ENCODE results near the gene NPY4R. TPM values are rescaled to one million over a fixed set of nuclear protein-coding genes. Genes with fewer than 3 reads are reported as not detected.
"Not testable (repeated sequence)": the region's sequence is repeated elsewhere in the genome, so short reads cannot be mapped to it uniquely, and the experiment has no call there.

Gene NPY4R
- total RNA-seq, 1 experiment from 2014 or later, result 0.23 TPM

GRCh38 chr10:46497878-46498277 is 32.1 kb upstream of the NPY4R start:
- intact Hi-C loops (cut with micrococcal nuclease; ENCODE audit: unreplicated experiment); BruUV-seq (replicated peaks); H3K27me3 Mint-ChIP-seq (ENCODE audit: insufficient read depth, unreplicated experiment); H3K36me3 Mint-ChIP-seq (ENCODE audit: insufficient read depth, unreplicated experiment); H3K9me3 Mint-ChIP-seq (ENCODE audit: unreplicated experiment); H3K27ac Mint-ChIP-seq (ENCODE audit: unreplicated experiment); POLR2A ChIA-PET; H3K4me1 ChIP-seq; H3K27me3 ChIP-seq (replicated peaks; ENCODE audit: control insufficient read depth, insufficient read depth, low read length); H3K4me3 Mint-ChIP-seq (ENCODE audit: unreplicated experiment); H3K9me3 ChIP-seq; H3K36me3 ChIP-seq (ENCODE audit: control insufficient read depth, insufficient read depth, low read length); CTCF ChIA-PET; H3K4me3 ChIP-seq (ENCODE audit: low read depth, low read length); H3K4me1 Mint-ChIP-seq (ENCODE audit: low read depth, unreplicated experiment); DNase-seq: not testable (repeated sequence)

- H3K9me3 ChIP-seq; CTCF ChIA-PET; POLR2A ChIA-PET; H3K9me3 Mint-ChIP-seq (ENCODE audit: unreplicated experiment); H3K36me3 Mint-ChIP-seq (ENCODE audit: insufficient read depth, unreplicated experiment); H3K27me3 Mint-ChIP-seq (ENCODE audit: insufficient read depth, unreplicated experiment); H3K4me3 ChIP-seq (ENCODE audit: low read depth, low read length); H3K27me3 ChIP-seq (replicated peaks; ENCODE audit: control insufficient read depth, insufficient read depth, low read length); H3K4me1 ChIP-seq; H3K36me3 ChIP-seq (ENCODE audit: control insufficient read depth, insufficient read depth, low read length); H3K27ac Mint-ChIP-seq (ENCODE audit: unreplicated experiment); BruUV-seq (replicated peaks); H3K4me3 Mint-ChIP-seq (ENCODE audit: unreplicated experiment); H3K4me1 Mint-ChIP-seq (ENCODE audit: low read depth, unreplicated experiment); DNase-seq; intact Hi-C loops (cut with micrococcal nuclease; ENCODE audit: unreplicated experiment): not testable (repeated sequence)
Measured at GRCh38 chr10:46497401-46497800, 31.6 kb upstream of the NPY4R start.

GRCh38 chr10:46491364-46492114 is 25.8 kb upstream of the NPY4R start:
- H3K36me3 Mint-ChIP-seq (ENCODE audit: insufficient read depth, unreplicated experiment); H3K9me3 Mint-ChIP-seq (ENCODE audit: unreplicated experiment); H3K36me3 ChIP-seq (ENCODE audit: control insufficient read depth, insufficient read depth, low read length); H3K4me1 ChIP-seq; intact Hi-C loops (cut with micrococcal nuclease; ENCODE audit: unreplicated experiment); H3K4me3 ChIP-seq (ENCODE audit: low read depth, low read length); BruUV-seq (replicated peaks); DNase-seq; H3K4me1 Mint-ChIP-seq (ENCODE audit: low read depth, unreplicated experiment); H3K9me3 ChIP-seq; H3K27ac Mint-ChIP-seq (ENCODE audit: unreplicated experiment); H3K27me3 ChIP-seq (replicated peaks; ENCODE audit: control insufficient read depth, insufficient read depth, low read length); H3K27me3 Mint-ChIP-seq (ENCODE audit: insufficient read depth, unreplicated experiment); H3K4me3 Mint-ChIP-seq (ENCODE audit: unreplicated experiment); CTCF ChIA-PET; POLR2A ChIA-PET: not testable (repeated sequence)

- H3K36me3 Mint-ChIP-seq (ENCODE audit: insufficient read depth, unreplicated experiment); H3K27ac Mint-ChIP-seq (ENCODE audit: unreplicated experiment); DNase-seq; H3K4me3 Mint-ChIP-seq (ENCODE audit: unreplicated experiment); H3K4me3 ChIP-seq (ENCODE audit: low read depth, low read length); intact Hi-C loops (cut with micrococcal nuclease; ENCODE audit: unreplicated experiment); H3K4me1 ChIP-seq; H3K4me1 Mint-ChIP-seq (ENCODE audit: low read depth, unreplicated experiment); H3K36me3 ChIP-seq (ENCODE audit: control insufficient read depth, insufficient read depth, low read length); H3K9me3 ChIP-seq; H3K27me3 ChIP-seq (replicated peaks; ENCODE audit: control insufficient read depth, insufficient read depth, low read length); CTCF ChIA-PET; H3K9me3 Mint-ChIP-seq (ENCODE audit: unreplicated experiment); BruUV-seq (replicated peaks); H3K27me3 Mint-ChIP-seq (ENCODE audit: insufficient read depth, unreplicated experiment); POLR2A ChIA-PET: not testable (repeated sequence)
Measured at GRCh38 chr10:46490285-46490684, 24.5 kb upstream of the NPY4R start.

GRCh38 chr10:46486459-46486858 is 20.7 kb upstream of the NPY4R start:
- H3K27ac Mint-ChIP-seq (ENCODE audit: unreplicated experiment); POLR2A ChIA-PET; H3K4me3 Mint-ChIP-seq (ENCODE audit: unreplicated experiment); H3K36me3 Mint-ChIP-seq (ENCODE audit: insufficient read depth, unreplicated experiment); H3K4me3 ChIP-seq (ENCODE audit: low read depth, low read length); DNase-seq; H3K9me3 Mint-ChIP-seq (ENCODE audit: unreplicated experiment); H3K36me3 ChIP-seq (ENCODE audit: control insufficient read depth, insufficient read depth, low read length); H3K27me3 ChIP-seq (replicated peaks; ENCODE audit: control insufficient read depth, insufficient read depth, low read length); H3K4me1 Mint-ChIP-seq (ENCODE audit: low read depth, unreplicated experiment); intact Hi-C loops (cut with micrococcal nuclease; ENCODE audit: unreplicated experiment); H3K9me3 ChIP-seq; BruUV-seq (replicated peaks); CTCF ChIA-PET; H3K4me1 ChIP-seq; H3K27me3 Mint-ChIP-seq (ENCODE audit: insufficient read depth, unreplicated experiment): not testable (repeated sequence)

- H3K36me3 ChIP-seq (ENCODE audit: control insufficient read depth, insufficient read depth, low read length); H3K27ac Mint-ChIP-seq (ENCODE audit: unreplicated experiment); H3K4me1 Mint-ChIP-seq (ENCODE audit: low read depth, unreplicated experiment); CTCF ChIA-PET; BruUV-seq (replicated peaks); POLR2A ChIA-PET; H3K27me3 ChIP-seq (replicated peaks; ENCODE audit: control insufficient read depth, insufficient read depth, low read length); H3K9me3 ChIP-seq; intact Hi-C loops (cut with micrococcal nuclease; ENCODE audit: unreplicated experiment); H3K9me3 Mint-ChIP-seq (ENCODE audit: unreplicated experiment); H3K36me3 Mint-ChIP-seq (ENCODE audit: insufficient read depth, unreplicated experiment); H3K4me1 ChIP-seq; H3K4me3 Mint-ChIP-seq (ENCODE audit: unreplicated experiment); H3K4me3 ChIP-seq (ENCODE audit: low read depth, low read length); H3K27me3 Mint-ChIP-seq (ENCODE audit: insufficient read depth, unreplicated experiment): not testable (repeated sequence)
- DNase-seq, result peak in 1 of 2 experiments; percentile 50
Measured at GRCh38 chr10:46474746-46475320, 9.1 kb upstream of the NPY4R start.

GRCh38 chr10:46473758-46474157 is 8.0 kb upstream of the NPY4R start:
- H3K36me3 ChIP-seq (ENCODE audit: control insufficient read depth, insufficient read depth, low read length); H3K4me3 ChIP-seq (ENCODE audit: low read depth, low read length); H3K9me3 Mint-ChIP-seq (ENCODE audit: unreplicated experiment); H3K4me1 ChIP-seq; H3K4me3 Mint-ChIP-seq (ENCODE audit: unreplicated experiment); H3K4me1 Mint-ChIP-seq (ENCODE audit: low read depth, unreplicated experiment); H3K36me3 Mint-ChIP-seq (ENCODE audit: insufficient read depth, unreplicated experiment); intact Hi-C loops (cut with micrococcal nuclease; ENCODE audit: unreplicated experiment); CTCF ChIA-PET; POLR2A ChIA-PET; H3K9me3 ChIP-seq; H3K27ac Mint-ChIP-seq (ENCODE audit: unreplicated experiment); H3K27me3 ChIP-seq (replicated peaks; ENCODE audit: control insufficient read depth, insufficient read depth, low read length); H3K27me3 Mint-ChIP-seq (ENCODE audit: insufficient read depth, unreplicated experiment): not testable (repeated sequence)
- TSS peak; percentile 62 for BruUV-seq (replicated peaks)
- peak; percentile 83 to 92 for DNase-seq

All from Caco-2 (cell line).